ENCODE data around the gene IKBKE.

The IKBKE gene

GRCh38 chr1:206451134-206451686 is 19.1 kb upstream of the IKBKE start:
- in situ Hi-C loops (cut with MboI; ENCODE audit: low sequenced_read_pairs), result no loop called here

- in situ Hi-C loops (cut with MboI; ENCODE audit: low sequenced_read_pairs), result no loop called here
These were observed 17.2 kb upstream of the IKBKE start for GRCh38 chr1:206453111-206453510.

DNA sequence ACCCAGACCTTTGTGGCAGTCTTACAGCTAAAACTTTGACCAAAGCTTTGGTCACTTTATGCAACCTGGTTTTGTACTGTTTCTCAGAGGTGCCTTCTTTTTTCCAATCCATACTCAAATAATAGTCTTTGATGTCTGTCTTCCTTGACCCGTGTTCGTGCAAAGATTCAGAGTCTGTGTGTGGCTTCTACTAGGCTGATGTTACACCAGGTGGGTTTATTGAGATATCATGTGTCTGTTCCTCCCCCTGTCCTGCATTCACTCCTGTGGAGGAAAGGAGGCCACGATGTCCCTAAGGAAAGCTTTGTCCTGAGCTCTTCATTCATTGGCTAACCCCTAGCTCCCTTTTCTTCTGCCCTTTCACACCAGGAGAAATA is 15.0 kb upstream of the IKBKE start:
- in situ Hi-C loops (cut with MboI; ENCODE audit: low sequenced_read_pairs), result no loop called here

- in situ Hi-C loops (cut with MboI; ENCODE audit: low sequenced_read_pairs), result no loop called here
These were observed 14.5 kb upstream of the IKBKE start for GRCh38 chr1:206455666-206456344.

DNA sequence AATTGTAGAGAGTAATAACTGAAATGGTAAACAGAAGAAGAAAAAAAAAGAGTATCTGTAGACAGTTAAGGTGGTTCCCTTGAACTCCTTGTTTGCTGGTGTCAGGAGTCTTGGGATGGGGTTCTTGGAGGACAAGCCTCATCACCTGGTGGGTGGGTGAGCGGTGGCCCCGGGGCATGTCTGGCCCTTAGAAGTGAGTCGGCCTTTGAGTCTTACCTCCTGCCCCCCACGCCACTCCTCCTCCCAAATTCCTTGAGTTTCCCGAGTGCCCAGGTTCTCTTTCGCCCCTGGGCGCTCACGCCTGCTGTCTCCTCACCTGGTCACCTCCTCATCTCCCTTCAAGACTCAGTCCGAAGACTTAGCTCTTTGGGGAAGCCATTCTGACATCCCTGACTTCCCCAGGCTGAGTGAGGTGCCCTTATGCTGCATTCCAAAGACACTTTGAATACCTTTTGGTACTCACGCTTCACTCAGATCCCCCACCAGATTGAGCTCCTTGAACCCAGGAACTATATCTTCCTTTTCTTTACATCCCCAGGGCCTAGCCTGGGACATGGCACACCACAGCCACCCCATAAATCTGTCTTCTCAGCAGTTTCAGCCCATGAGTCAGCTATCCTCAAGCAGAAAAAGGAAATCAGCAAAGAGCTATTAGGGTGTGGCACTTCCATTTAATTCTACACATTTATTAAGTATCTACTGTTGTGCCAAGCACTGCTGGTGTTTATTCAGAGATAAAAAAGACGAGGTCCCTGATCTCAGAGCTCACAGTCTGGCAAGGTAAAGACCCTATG is 13.5 kb upstream of the IKBKE start:
- in situ Hi-C loops (cut with MboI; ENCODE audit: low sequenced_read_pairs), result no loop called here

DNA sequence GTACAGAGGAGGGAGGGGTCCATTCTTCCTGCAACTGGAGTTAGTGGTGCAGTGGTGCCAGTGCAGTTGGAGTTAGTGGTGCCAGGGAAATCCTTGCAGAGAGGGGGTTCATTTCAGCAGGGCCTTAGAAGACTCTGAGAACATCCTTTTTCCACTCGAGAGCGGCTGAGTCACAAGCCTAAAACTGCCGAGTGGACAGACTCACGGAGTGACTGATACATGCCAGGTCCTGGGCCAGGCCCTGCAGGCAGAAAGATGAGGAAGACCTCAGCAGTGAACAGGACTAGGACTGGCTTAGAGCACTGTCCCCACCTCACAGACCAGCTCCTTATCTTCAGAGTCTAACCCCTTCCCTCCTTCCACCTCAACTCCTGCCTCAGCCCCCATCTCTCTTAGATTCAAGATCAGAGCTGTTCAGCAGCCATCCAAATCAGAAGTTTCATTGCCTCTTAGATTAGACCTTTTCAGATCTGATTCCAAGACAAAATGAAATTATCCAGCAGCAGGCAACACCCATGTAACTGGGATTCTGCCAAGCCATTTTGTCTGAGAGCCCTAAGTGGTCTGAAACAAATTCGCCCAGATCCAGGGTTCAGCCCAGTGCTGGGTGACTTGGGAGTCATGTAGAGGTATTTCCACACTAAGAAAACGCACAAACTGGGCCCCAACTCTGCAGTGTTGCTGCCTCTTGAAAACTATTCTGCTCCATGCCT is 12.7 kb upstream of the IKBKE start:
- in situ Hi-C loops (cut with MboI; ENCODE audit: low sequenced_read_pairs), result no loop called here

DNA sequence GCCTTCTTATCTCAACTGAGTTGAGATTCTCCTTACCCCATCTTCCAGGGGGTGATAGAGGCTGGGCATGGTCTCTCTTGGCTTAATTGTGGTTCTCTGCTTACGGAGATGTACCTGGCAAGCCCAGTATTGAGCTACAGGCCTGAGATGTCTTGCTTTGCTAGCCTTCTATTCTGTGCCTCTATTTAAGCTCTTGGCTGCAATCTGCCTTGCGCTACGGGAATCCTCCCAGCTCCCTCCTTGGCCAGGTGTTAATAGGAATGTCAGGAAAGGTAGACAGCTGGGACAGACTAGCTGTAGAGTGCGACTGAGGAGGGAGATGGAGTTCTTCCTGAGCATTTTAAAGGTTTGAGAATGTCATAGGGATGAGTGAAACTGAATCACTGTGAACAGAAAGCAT is 10.6 kb upstream of the IKBKE start:
- in situ Hi-C loops (cut with MboI; ENCODE audit: low sequenced_read_pairs), result no loop called here

DNA sequence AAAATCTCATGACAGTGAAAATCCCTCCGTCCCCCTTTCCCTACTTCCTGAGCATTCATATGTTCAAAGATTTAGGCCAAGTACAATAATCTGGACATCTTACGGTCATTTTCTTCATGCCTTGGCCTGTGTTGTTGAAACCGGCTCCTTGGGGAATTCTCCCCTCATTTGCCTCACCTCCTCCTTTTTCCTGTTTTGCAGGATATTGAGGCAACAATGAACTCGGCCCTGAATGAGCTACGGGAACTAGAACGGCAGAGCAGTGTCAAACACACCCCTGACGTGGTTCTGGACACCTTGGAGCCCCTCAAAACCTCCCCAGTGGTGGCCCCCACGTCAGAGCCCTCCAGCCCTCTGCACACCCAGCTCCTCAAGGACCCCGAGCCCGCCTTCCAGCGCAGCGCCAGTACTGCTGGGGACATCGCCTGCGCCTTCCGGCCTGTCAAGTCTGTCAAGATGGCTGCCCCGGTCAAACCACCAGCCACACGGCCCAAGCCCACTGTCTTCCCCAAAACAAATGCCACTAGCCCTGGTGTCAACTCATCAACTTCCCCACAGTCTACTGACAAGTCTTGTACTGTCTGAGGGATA is 9.3 kb upstream of the IKBKE start:
- in situ Hi-C loops (cut with MboI; ENCODE audit: low sequenced_read_pairs), result no loop called here

- in situ Hi-C loops (cut with MboI; ENCODE audit: low sequenced_read_pairs), result no loop called here
These were observed 8.4 kb upstream of the IKBKE start for GRCh38 chr1:206461602-206462455.

DNA sequence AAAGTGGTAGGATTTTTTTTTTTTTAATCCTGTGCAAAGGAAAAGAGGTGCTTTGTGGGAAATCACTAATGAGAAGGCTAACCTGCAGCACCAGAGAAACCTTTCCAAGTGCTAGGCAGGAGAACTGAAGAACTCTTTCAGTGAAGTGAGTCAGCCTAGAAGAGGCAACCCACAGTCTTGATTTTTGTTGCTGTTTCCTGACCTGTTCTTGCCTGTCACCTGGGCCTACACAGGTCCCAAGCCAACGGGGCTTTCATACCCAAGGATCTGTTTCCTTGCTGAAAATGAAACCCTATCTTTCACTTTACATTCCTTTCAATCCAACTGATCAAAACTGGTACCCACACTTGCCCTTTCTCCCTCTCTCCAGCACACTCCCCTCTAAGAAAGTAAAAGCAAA is 7.1 kb upstream of the IKBKE start:
- in situ Hi-C loops (cut with MboI; ENCODE audit: low sequenced_read_pairs), result no loop called here

- in situ Hi-C loops (cut with MboI; ENCODE audit: low sequenced_read_pairs), result no loop called here
These were observed 6.4 kb upstream of the IKBKE start for GRCh38 chr1:206463911-206464310.

GRCh38 chr1:206464456-206464964 is 5.8 kb upstream of the IKBKE start:
- in situ Hi-C loops (cut with MboI; ENCODE audit: low sequenced_read_pairs), result no loop called here

DNA sequence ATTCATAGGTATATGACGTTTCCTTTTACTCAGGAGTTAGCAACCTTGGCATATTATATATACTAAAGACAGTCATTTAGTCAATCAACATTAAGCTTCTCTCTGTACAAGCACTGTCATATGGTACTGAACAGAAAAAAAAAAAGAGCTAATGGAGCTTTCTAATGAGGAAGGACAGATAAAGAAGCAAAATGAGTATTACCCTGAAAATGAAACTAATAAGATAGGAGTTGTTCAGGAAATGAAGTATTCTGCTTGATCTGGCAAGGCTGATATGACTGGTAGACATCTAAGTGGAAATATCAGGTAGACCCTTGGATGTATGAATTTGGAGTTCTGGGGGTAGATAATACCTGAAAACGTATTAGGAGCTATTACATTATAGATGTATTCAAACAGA is 4.3 kb upstream of the IKBKE start:
- in situ Hi-C loops (cut with MboI; ENCODE audit: low sequenced_read_pairs), result no loop called here

DNA sequence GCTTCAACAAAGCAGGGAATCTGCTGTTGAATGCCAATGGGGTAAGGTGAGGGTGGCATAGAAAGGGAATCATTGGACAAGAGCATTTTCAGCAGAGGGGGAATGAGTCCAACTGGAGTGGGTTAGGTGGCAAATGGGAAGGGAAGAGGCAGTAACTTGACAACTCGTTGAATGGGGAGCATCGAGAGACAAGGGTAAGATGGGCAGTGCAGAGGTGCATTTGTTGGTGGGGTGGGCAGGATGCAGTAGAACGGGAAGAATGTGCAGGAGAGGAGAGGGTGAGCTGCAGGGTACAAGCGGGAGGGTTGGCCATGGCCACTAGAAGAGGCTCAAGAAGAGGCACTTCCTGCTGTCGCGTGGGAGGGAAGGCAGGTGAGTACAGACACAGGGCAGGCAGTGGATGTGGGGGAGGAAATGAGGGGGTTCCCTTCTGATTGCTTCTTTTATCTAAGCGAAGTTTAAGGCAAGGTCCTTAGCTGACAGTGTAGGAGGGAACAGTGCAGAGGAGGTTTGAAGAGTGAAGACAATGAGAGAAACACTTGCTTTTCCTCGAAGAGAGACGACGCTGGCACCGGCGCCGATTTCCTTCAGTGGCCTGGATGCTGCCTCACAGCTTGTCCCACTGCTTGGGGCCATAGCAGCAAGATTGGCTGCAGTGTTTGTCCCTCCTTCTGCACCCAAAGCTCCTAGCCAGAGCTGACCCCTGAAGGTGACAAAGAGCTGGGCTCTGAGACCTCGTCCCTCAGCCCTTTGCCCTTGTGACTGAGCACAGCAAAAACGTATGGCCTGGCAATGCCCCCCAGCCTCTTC is 3.2 kb upstream of the IKBKE start:
- in situ Hi-C loops (cut with MboI; ENCODE audit: low sequenced_read_pairs), result no loop called here

DNA sequence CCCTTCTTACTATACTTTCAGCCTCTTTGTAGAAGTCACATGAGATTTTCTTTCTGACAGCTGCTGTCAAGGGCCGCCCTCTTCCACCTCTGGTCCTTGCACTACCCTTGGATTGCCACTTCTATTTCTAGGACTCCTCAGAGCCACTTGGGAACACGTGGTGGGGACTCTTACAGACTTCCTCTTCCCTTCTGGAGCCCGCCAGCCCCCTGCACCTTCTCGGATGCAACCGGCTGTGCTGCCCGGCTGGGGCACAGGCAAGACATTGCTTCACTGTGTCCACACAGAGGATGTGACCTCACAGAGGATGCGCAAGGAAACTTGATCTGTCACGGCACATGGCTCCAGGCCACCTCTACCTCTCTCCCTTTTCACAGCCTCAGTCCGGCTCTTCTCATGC is 2.4 kb upstream of the IKBKE start:
- in situ Hi-C loops (cut with MboI; ENCODE audit: low sequenced_read_pairs), result no loop called here

DNA sequence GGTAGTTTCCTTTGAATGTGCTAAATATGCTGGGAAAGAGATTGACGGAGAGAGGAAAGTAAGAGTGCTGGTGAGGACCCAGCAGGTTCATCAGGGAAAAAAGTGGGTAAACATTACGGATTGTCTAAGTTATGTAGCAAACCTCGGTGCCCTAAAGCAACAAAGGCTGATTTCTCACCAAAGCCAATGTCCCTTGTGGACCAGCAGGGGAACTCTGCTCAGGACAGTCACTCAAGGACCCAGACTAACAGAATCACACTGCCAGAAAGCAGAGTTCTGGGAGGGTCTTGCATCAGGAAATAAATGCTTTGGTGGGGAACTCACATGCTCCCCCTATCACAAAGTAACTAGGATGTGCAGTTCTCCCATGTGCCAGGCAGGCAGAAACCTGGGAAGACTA is 1.7 kb upstream of the IKBKE start:
- in situ Hi-C loops (cut with MboI; ENCODE audit: low sequenced_read_pairs), result no loop called here

- in situ Hi-C loops (cut with MboI; ENCODE audit: low sequenced_read_pairs), result no loop called here
These were observed 804 bp upstream of the IKBKE start for GRCh38 chr1:206469411-206469932.

GRCh38 chr1:206470692-206471414 is 577 bp downstream of the IKBKE start:
- in situ Hi-C loops (cut with MboI; ENCODE audit: low sequenced_read_pairs), result no loop called here
